HepG2 (cell line): Measurements from ENCODE around the gene PLVAP.

Experiments
- ZNF121 ChIP-seq: sonication (generic); formaldehyde crosslinking; IDR thresholded peaks from 2 replicates; pipeline ENCODE4 v1.5.0; 2020; ENCODE audit warnings: mild to moderate bottlenecking, missing genetic modification reagents
- TF ChIP-seq, protein P1 (sequence below): sonication (generic); formaldehyde crosslinking; IDR thresholded peaks from 2 replicates; pipeline ENCODE4 v1.4.0; 2020; ENCODE audit warnings: low read depth, mild to moderate bottlenecking, missing genetic modification reagents

DNA sequence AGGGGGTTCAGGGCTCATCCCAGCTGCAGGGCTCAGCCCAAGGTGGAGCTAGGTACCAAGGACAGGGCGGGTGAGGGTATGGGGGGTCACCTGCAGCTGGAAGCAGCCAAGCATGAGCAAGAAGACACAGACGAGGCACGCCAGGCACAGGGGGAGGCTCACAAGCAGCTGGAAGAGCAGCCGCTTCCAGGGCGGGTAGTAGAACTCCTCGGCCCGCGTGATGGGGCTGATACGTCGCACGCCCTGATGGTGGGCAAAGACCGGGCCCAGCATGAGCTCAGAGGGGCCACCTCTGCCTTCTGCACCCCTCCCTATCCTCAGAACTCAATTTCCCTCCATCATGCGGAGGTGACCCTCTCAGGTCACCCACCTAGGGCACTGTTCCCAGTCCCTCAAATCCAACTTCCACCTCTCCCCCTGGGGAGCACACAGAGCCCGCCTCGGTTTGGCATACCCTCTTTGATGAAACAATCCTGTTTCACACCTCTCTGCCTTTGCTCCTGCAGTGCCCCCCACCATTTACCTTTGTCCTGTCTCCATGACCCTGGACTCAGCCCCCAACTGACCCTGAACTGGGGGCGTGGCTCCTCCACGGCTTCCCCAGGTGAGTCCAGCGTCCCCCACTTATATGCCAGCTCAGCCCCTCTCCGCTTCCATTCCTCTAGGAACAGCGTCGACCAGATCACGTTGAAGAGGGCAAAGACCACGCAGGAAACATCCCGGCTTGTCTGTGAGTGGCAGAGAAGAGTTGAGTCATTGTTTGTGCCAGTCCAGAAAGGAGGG lies 46.7 kb downstream of the PLVAP start:
- no peak for TF ChIP-seq ZNF121
- TF ChIP-seq, protein P1, sequence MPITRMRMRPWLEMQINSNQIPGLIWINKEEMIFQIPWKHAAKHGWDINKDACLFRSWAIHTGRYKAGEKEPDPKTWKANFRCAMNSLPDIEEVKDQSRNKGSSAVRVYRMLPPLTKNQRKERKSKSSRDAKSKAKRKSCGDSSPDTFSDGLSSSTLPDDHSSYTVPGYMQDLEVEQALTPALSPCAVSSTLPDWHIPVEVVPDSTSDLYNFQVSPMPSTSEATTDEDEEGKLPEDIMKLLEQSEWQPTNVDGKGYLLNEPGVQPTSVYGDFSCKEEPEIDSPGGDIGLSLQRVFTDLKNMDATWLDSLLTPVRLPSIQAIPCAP = no peak
